ENCODE measurements around the gene SLC24A4. TPM values are rescaled to one million over a fixed set of nuclear protein-coding genes. Genes with fewer than 3 reads are reported as not detected.

The SLC24A4 gene
- total RNA-seq, 1 experiment from 2014 or later, result not detected

- no peaks in the 10 kb centered on the region for H3K27me3 Mint-ChIP-seq (ENCODE audit: insufficient read depth, unreplicated experiment)
- CTCF ChIA-PET, result interaction anchor here (0.5 to 0.7 kb wide), 2 partner anchors 52 to 200 kb away, joined by 3 to 5 read pairs; no protein-coding TSS in a partner anchor
Measured at GRCh38 chr14:92490239-92490959, 167.4 kb downstream of the SLC24A4 start.

GRCh38 chr14:92491782-92492181 is 168.8 kb downstream of the SLC24A4 start:
- Mint-ChIP-seq H3K27me3 (ENCODE audit: insufficient read depth, unreplicated experiment) (no peaks in the 10 kb centered on the region), H3K27ac (ENCODE audit: low read depth, unreplicated experiment) (no peak overlapping the region), H3K4me3 (ENCODE audit: unreplicated experiment) (no peak overlapping the region), H3K4me1 (ENCODE audit: insufficient read depth, unreplicated experiment) (no peaks in the 10 kb centered on the region), H3K36me3 (ENCODE audit: insufficient read depth, unreplicated experiment) (no peaks in the 10 kb centered on the region), H3K9me3 (ENCODE audit: unreplicated experiment) (no peaks in the 10 kb centered on the region)
- BruUV-seq (replicated peaks), result no TSS peak
- ChIA-PET CTCF (no interaction called here), POLR2A (no interaction called here)
- no peak for TF ChIP-seq CTCF (IDR thresholded peaks at IDR 0.05; ENCODE audit: unreplicated experiment)
- DNase-seq (ENCODE audit: unreplicated experiment), result no peak
- intact Hi-C loops (cut with micrococcal nuclease), result no loop called here

More at GRCh38 chr14:92490239-92490959, 167.4 kb downstream of the SLC24A4 start:
- no peak for TF ChIP-seq CTCF (IDR thresholded peaks at IDR 0.05; ENCODE audit: unreplicated experiment)
- POLR2A ChIA-PET, result interaction anchor here (0.7 kb wide), 1 partner anchor 63 kb away, joined by 4 read pairs; no protein-coding TSS in a partner anchor
- Mint-ChIP-seq H3K27ac (ENCODE audit: low read depth, unreplicated experiment) (no peak overlapping the region), H3K4me1 (ENCODE audit: insufficient read depth, unreplicated experiment) (no peaks in the 10 kb centered on the region), H3K9me3 (ENCODE audit: unreplicated experiment) (no peaks in the 10 kb centered on the region), H3K4me3 (ENCODE audit: unreplicated experiment) (no peak overlapping the region), H3K36me3 (ENCODE audit: insufficient read depth, unreplicated experiment) (no peaks in the 10 kb centered on the region)
- BruUV-seq (replicated peaks), result no TSS peak
- no peak for DNase-seq (ENCODE audit: unreplicated experiment)
- intact Hi-C loops (cut with micrococcal nuclease), result no loop called here

GRCh38 chr14:92492258-92492657 is 169.3 kb downstream of the SLC24A4 start:
- ChIA-PET CTCF (no interaction called here), POLR2A (no interaction called here)
- intact Hi-C loops (cut with micrococcal nuclease), result no loop called here
- BruUV-seq (replicated peaks), result no TSS peak
- Mint-ChIP-seq H3K4me1 (ENCODE audit: insufficient read depth, unreplicated experiment) (no peaks in the 10 kb centered on the region), H3K4me3 (ENCODE audit: unreplicated experiment) (no peak overlapping the region), H3K27me3 (ENCODE audit: insufficient read depth, unreplicated experiment) (no peaks in the 10 kb centered on the region), H3K27ac (ENCODE audit: low read depth, unreplicated experiment) (no peak overlapping the region), H3K9me3 (ENCODE audit: unreplicated experiment) (no peaks in the 10 kb centered on the region), H3K36me3 (ENCODE audit: insufficient read depth, unreplicated experiment) (no peaks in the 10 kb centered on the region)
- DNase-seq (ENCODE audit: unreplicated experiment), result no peak
- TF ChIP-seq CTCF (IDR thresholded peaks at IDR 0.05; ENCODE audit: unreplicated experiment), result no peak

- BruUV-seq (replicated peaks), result no TSS peak
- Mint-ChIP-seq H3K4me1 (ENCODE audit: insufficient read depth, unreplicated experiment) (no peaks in the 10 kb centered on the region), H3K4me3 (ENCODE audit: unreplicated experiment) (no peak overlapping the region), H3K9me3 (ENCODE audit: unreplicated experiment) (no peaks in the 10 kb centered on the region), H3K36me3 (ENCODE audit: insufficient read depth, unreplicated experiment) (no peaks in the 10 kb centered on the region), H3K27ac (ENCODE audit: low read depth, unreplicated experiment) (no peak overlapping the region), H3K27me3 (ENCODE audit: insufficient read depth, unreplicated experiment) (no peaks in the 10 kb centered on the region)
- POLR2A ChIA-PET, result no interaction called here
- no peak for DNase-seq (ENCODE audit: unreplicated experiment)
- TF ChIP-seq CTCF (IDR thresholded peaks at IDR 0.05; ENCODE audit: unreplicated experiment), result no peak
- CTCF ChIA-PET, result no interaction called here
- intact Hi-C loops (cut with micrococcal nuclease), result no loop called here
Measured at GRCh38 chr14:92493024-92493423, 170.1 kb downstream of the SLC24A4 start.

Data from MCF 10A (cell line).